Smooth muscle cell of the coronary artery (primary cell): ENCODE data around the gene ODR4. TPM values are rescaled to one million over a fixed set of nuclear protein-coding genes. Genes with fewer than 3 reads are reported as not detected.

Experiments
- total RNA-seq: library from RNA; depleted of rRNA; stranded (reverse); fragments of >200 nt; gene quantifications from 2 replicates; pipeline ENCODE4 v1.2.3, GENCODE V29; 2014; ENCODE audit warnings: low replicate concordance

Gene ODR4
- 14.3 and 16.5 TPM in 2 replicates for total RNA-seq

GRCh38 chr1:186375152-186375928 is at the start of gene ODR4, which contains the start of gene TPR:
ODR4 (plus strand) TSS chr1:186375838; CDS start chr1:186379786, 3,948 bp downstream.
TPR (minus strand) TSS chr1:186375253; CDS start chr1:186375028, 225 bp downstream.

GRCh38 chr1:186461014-186461413 is 85.4 kb downstream of the ODR4 start, which contains the start of gene PDC:
PDC (minus strand) TSS chr1:186461114; CDS start chr1:186449459, 11,655 bp downstream.

Other genes with a start within 250 kb of the ODR4 start
- 0.08 and 1.6 TPM in 2 replicates for gene PRG4, start 79.6 kb upstream of the ODR4 start, total RNA-seq
- 59.8 and 105 TPM in 2 replicates for gene TPR, start 585 bp upstream of the ODR4 start, total RNA-seq
- gene PDC, start 85.3 kb downstream of the ODR4 start, total RNA-seq: 0.53 TPM in 1 of 2 replicates, not detected in the other